ENCODE data around the gene NXPH4.

DNA sequence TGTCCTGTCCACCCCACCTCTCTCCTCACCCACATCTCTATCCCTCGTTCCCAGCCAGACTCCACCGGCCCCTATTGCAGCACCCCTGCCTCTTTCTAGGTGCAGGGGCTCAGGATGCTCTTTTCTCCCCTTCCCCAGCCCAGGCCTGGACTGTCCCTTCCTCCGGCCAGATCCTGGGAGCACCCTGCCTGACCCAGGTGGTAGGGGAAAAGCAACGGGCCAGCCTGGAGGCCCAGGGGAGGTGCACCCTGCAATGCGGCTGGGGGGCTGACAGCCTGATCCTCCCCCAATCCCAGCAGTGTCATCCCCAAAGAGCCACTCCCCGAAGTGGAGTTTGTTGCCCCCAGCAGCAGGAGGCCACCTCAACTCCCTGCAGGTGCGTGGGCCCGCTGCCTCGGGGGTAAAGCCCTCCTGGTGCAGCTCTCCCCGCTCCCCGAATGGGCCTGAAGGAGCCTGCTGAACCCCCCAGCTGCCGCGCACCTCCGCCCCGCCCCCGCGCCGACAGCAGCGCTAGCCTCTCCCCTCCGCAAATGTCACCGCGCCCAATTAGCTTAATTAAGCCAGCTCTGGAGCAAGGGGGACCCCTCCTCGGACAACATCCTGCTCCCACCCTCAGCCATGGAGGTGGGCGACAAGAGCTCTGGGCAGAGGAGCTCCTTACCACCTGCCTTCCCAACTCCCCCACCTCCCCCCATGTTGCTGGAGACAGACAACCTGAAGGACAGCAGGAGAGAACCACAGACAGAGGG lies 4.7 kb downstream of the NXPH4 start:
- TF ChIP-seq, protein P1, sequence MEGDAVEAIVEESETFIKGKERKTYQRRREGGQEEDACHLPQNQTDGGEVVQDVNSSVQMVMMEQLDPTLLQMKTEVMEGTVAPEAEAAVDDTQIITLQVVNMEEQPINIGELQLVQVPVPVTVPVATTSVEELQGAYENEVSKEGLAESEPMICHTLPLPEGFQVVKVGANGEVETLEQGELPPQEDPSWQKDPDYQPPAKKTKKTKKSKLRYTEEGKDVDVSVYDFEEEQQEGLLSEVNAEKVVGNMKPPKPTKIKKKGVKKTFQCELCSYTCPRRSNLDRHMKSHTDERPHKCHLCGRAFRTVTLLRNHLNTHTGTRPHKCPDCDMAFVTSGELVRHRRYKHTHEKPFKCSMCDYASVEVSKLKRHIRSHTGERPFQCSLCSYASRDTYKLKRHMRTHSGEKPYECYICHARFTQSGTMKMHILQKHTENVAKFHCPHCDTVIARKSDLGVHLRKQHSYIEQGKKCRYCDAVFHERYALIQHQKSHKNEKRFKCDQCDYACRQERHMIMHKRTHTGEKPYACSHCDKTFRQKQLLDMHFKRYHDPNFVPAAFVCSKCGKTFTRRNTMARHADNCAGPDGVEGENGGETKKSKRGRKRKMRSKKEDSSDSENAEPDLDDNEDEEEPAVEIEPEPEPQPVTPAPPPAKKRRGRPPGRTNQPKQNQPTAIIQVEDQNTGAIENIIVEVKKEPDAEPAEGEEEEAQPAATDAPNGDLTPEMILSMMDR (conservative IDR thresholded peaks at IDR 0.05) = no peak
- TF ChIP-seq ZFX (IDR thresholded peaks at IDR 0.05) = no peak
